ENCODE data around the gene FAM111B.

The FAM111B gene

GRCh38 chr11:59142530-59143507 lies 35.8 kb downstream of the FAM111B start, which contains the start of gene FAM111A:
FAM111A (plus strand) TSS chr11:59142856; CDS start chr11:59148873, 6,017 bp downstream.
- in situ Hi-C loops (cut with MboI; ENCODE audit: low sequenced_read_pairs, unreplicated experiment): no loop called here
- peak; percentile 62 for TF ChIP-seq CTCF (IDR thresholded peaks at IDR 0.05; ENCODE audit: borderline replicate concordance, control extremely low read depth, extremely low read depth, insufficient read depth, missing control alignments)
- DNase-seq (ENCODE audit: low spot score): peak; percentile 86

GRCh38 chr11:59144096-59144495 lies 37.1 kb downstream of the FAM111B start:
- no peak for TF ChIP-seq CTCF (IDR thresholded peaks at IDR 0.05; ENCODE audit: borderline replicate concordance, control extremely low read depth, extremely low read depth, insufficient read depth, missing control alignments)
- in situ Hi-C loops (cut with MboI; ENCODE audit: low sequenced_read_pairs, unreplicated experiment): no loop called here
- DNase-seq (ENCODE audit: low spot score): no peak

- peak; percentile 28 for TF ChIP-seq CTCF (IDR thresholded peaks at IDR 0.05; ENCODE audit: borderline replicate concordance, control extremely low read depth, extremely low read depth, insufficient read depth, missing control alignments)
- in situ Hi-C loops (cut with MboI; ENCODE audit: low sequenced_read_pairs, unreplicated experiment): no loop called here
- peak; percentile 88 for DNase-seq (ENCODE audit: low spot score)
Measured at GRCh38 chr11:59144579-59145345, 37.7 kb downstream of the FAM111B start.

- DNase-seq (ENCODE audit: low spot score): no peak
- in situ Hi-C loops (cut with MboI; ENCODE audit: low sequenced_read_pairs, unreplicated experiment): no loop called here
- TF ChIP-seq CTCF (IDR thresholded peaks at IDR 0.05; ENCODE audit: borderline replicate concordance, control extremely low read depth, extremely low read depth, insufficient read depth, missing control alignments): no peak
Measured at GRCh38 chr11:59145534-59145933, 38.5 kb downstream of the FAM111B start.

GRCh38 chr11:59151761-59152160 lies 44.7 kb downstream of the FAM111B start:
- no peak for DNase-seq (ENCODE audit: low spot score)
- no peak for TF ChIP-seq CTCF (IDR thresholded peaks at IDR 0.05; ENCODE audit: borderline replicate concordance, control extremely low read depth, extremely low read depth, insufficient read depth, missing control alignments)
- in situ Hi-C loops (cut with MboI; ENCODE audit: low sequenced_read_pairs, unreplicated experiment): no loop called here

GRCh38 chr11:59152312-59152951 lies 45.4 kb downstream of the FAM111B start:
- DNase-seq (ENCODE audit: low spot score): no peak
- TF ChIP-seq CTCF (IDR thresholded peaks at IDR 0.05; ENCODE audit: borderline replicate concordance, control extremely low read depth, extremely low read depth, insufficient read depth, missing control alignments): no peak
- in situ Hi-C loops (cut with MboI; ENCODE audit: low sequenced_read_pairs, unreplicated experiment): no loop called here
